Left ventricle myocardium inferior (tissue), 1 donor: Measurements from ENCODE around the gene SPATA24. TPM values are rescaled to one million over a fixed set of nuclear protein-coding genes. Genes with fewer than 3 reads are reported as not detected.

Source experiments
- DNase-seq: peaks from one replicate; pipeline ENCODE4 v3.0.0-alpha.2; 2020
- H3K27ac ChIP-seq: fragments of 200-600 bp; replicated peaks from 2 replicates; pipeline ENCODE4 v1.8.0; 2021
- H3K27me3 ChIP-seq: fragments of 200-600 bp; 2 replicates; pipeline ENCODE4 v1.8.0; 2021; ENCODE audit warnings: low read depth
- H3K36me3 ChIP-seq: fragments of 200-600 bp; 2 replicates; pipeline ENCODE4 v1.8.0; 2021
- H3K4me1 ChIP-seq: fragments of 200-600 bp; 2 replicates; pipeline ENCODE4 v1.8.0; 2021
- H3K4me3 ChIP-seq: fragments of 200-600 bp; 2 replicates; pipeline ENCODE4 v1.8.0; 2021; ENCODE audit warnings: mild to moderate bottlenecking, moderate library complexity
- H3K9me3 ChIP-seq: fragments of 200-600 bp; replicated peaks from 2 replicates; pipeline ENCODE4 v1.8.0; 2021
- CTCF ChIP-seq: fragments of 200-600 bp; IDR thresholded peaks from 2 replicates; pipeline ENCODE4 v1.8.0; 2021; ENCODE audit warnings: antibody characterized with exemption, mild to moderate bottlenecking, borderline replicate concordance
- intact Hi-C: fragments of 100-400 bp; cut with micrococcal nuclease; formaldehyde crosslinking; loops from one replicate; pipeline ENCODE4 v1.11.0; 2022
- long read RNA-seq: library from polyadenylated mRNA; unstranded; transcript quantifications from one replicate; pipeline ENCODE4 v2.0.0, GENCODE V29; 2021
- total RNA-seq: library from RNA; stranded (reverse); fragmentation: NEBNext Ultra II Directional; extraction: Animal tissue kit (Norgen Biotek cat#: 25700); gene quantifications from one replicate; pipeline ENCODE4 v1.2.1, GENCODE V29; 2021
- donor health status: DM: no; HTN: yes; CAD: no; lungs with severe emphysema.

The SPATA24 gene
- 15.7 TPM for total RNA-seq
- long read RNA-seq, transcript SPATA24-203 (4 exons, 646 nt) = major isoform, 6 of 6 reads
- long read RNA-seq, partial matches to known transcripts = 0 of 6 reads
- long read RNA-seq, other reads (novel, unspliced or antisense) = 0 of 6 reads

GRCh38 chr5:139403787-139404483 is at the start of gene SPATA24:
Gene SPATA24 (minus strand): TSS chr5:139404089. CDS start chr5:139404060, 29 bp downstream.
- TF ChIP-seq CTCF = no peak
- Histone ChIP-seq H3K4me3 (peak within 1 kb of the TSS; percentile 66), H3K27me3 (no peaks in the 10 kb centered on the region), H3K36me3 (peaks cover 5% of the 10 kb centered on the region), H3K27ac (peak within 1 kb of the TSS; percentile 92), H3K9me3 (no peaks in the 10 kb centered on the region), H3K4me1 (peaks cover 21% of the 10 kb centered on the region)
- DNase-seq = peak; percentile 98
- intact Hi-C loops = no loop called here

- Histone ChIP-seq H3K27ac (no peak overlapping the region), H3K9me3 (no peaks in the 10 kb centered on the region), H3K27me3 (no peaks in the 10 kb centered on the region), H3K4me3 (no peak overlapping the region), H3K36me3 (no peaks in the 10 kb centered on the region), H3K4me1 (peaks cover 9% of the 10 kb centered on the region)
- TF ChIP-seq CTCF = no peak
- intact Hi-C loops = no loop called here
- no peak for DNase-seq
These were observed 48.2 kb upstream of the SPATA24 start for GRCh38 chr5:139451878-139452660.

- Histone ChIP-seq H3K27ac (no peak overlapping the region), H3K9me3 (no peaks in the 10 kb centered on the region), H3K36me3 (no peaks in the 10 kb centered on the region), H3K4me3 (no peak overlapping the region), H3K4me1 (peaks cover 15% of the 10 kb centered on the region), H3K27me3 (no peaks in the 10 kb centered on the region)
- no peak for DNase-seq
- no peak for TF ChIP-seq CTCF
- intact Hi-C loops = no loop called here
These were observed 47.3 kb upstream of the SPATA24 start for GRCh38 chr5:139451176-139451575.

- no peak for DNase-seq
- H3K27me3 ChIP-seq = no peaks in the 10 kb centered on the region
- H3K4me1 ChIP-seq = peaks cover 16% of the 10 kb centered on the region
- no peaks in the 10 kb centered on the region for H3K36me3 ChIP-seq
- intact Hi-C loops = loop anchor here (10.0 kb wide), 1 partner anchor 48 kb away; no protein-coding TSS in a partner anchor
- no peak overlapping the region for H3K4me3 ChIP-seq
- TF ChIP-seq CTCF = no peak
- H3K27ac ChIP-seq = no peak overlapping the region
- no peaks in the 10 kb centered on the region for H3K9me3 ChIP-seq
These were observed 43.3 kb upstream of the SPATA24 start for GRCh38 chr5:139446956-139447779.
